H1 (cell line): Measurements from ENCODE around the gene NFIX. TPM values are rescaled to one million over a fixed set of nuclear protein-coding genes. Genes with fewer than 3 reads are reported as not detected.

ENCODE experiments used
- CTCF ChIA-PET: fragments of 300-600 bp; sonication (Branson Sonifier 250); formaldehyde crosslinking; loops from one replicate; lab custom pipeline; 2021; ENCODE audit not compliant: partially characterized antibody; lab: Charles Lee
- POLR2A ChIA-PET: fragments of 300-600 bp; sonication (Branson Sonifier 250); formaldehyde crosslinking; loops from one replicate; lab custom pipeline; 2021; ENCODE audit warnings: inconsistent platforms; ENCODE audit not compliant: partially characterized antibody; lab: Charles Lee
- DNase-seq, 2 experiments: peaks; one replicate each; pipeline versions ENCODE4 v3.0.0 to v3.0.0-alpha.2; 2010 to 2022; ENCODE audit warnings: low spot score in 2 of 2, low read depth in 1 of 2, mixed read lengths in 1 of 2
- FAIRE-seq: peaks from 2 replicates; lab custom pipeline; 2011; peaks lifted over from hg19 to GRCh38; lab: Jason Lieb, UNC
- H2AFZ ChIP-seq: 2 replicates; pipeline ENCODE4 v1.8.1; 2012; ENCODE audit warnings: low read length, inconsistent platforms
- H2AK5ac ChIP-seq: 2 replicates; pipeline ENCODE4 v1.6.1; 2013; ENCODE audit warnings: low read depth, low read length
- H2BK120ac ChIP-seq: replicated peaks from 2 replicates; pipeline ENCODE3; 2013; ENCODE audit warnings: low read depth, low read length, inconsistent platforms
- H2BK12ac ChIP-seq: 2 replicates; pipeline ENCODE4 v1.6.1; 2013; ENCODE audit warnings: low read depth, low read length
- H2BK15ac ChIP-seq: 2 replicates; pipeline ENCODE4 v1.6.1; 2013; ENCODE audit warnings: low read length
- H2BK20ac ChIP-seq: 2 replicates; pipeline ENCODE4 v1.6.1; 2013; ENCODE audit warnings: low read length
- H2BK5ac ChIP-seq: 2 replicates; pipeline ENCODE4 v1.6.1; 2013; ENCODE audit warnings: low read depth, low read length
- H3K14ac ChIP-seq: 2 replicates; pipeline ENCODE4 v1.6.1; 2013; ENCODE audit warnings: inconsistent platforms; ENCODE audit not compliant: insufficient read length
- H3K18ac ChIP-seq: 2 replicates; pipeline ENCODE4 v1.6.1; 2013; ENCODE audit warnings: low read length; ENCODE audit errors: extremely low read depth
- H3K23ac ChIP-seq: 2 replicates; pipeline ENCODE4 v1.6.1; 2013; ENCODE audit warnings: inconsistent platforms; ENCODE audit not compliant: insufficient read length
- H3K23me2 ChIP-seq: 2 replicates; pipeline ENCODE4 v1.6.1; 2013; ENCODE audit warnings: low read depth, low read length
- H3K27ac ChIP-seq: 2 replicates; pipeline ENCODE4 v1.6.1; 2011; ENCODE audit warnings: low read depth, low read length, inconsistent platforms
- H3K27me3 ChIP-seq, 4 experiments: replicated peaks in 1 of 4; 1 replicate in 1 of 4; 2 replicates in 3 of 4; pipeline versions ENCODE4 v1.6.1 to v1.8.1; 2011 to 2013; ENCODE audit warnings: low read length in 3 of 4, mild to moderate bottlenecking in 3 of 4, inconsistent platforms in 2 of 4, mixed read lengths in 2 of 4, moderate library complexity in 1 of 4; ENCODE audit not compliant: control insufficient read depth in 3 of 4, insufficient read depth in 3 of 4; ENCODE audit errors: extremely low read depth in 1 of 4
- H3K36me3 ChIP-seq, 4 experiments: 2 replicates each; pipeline versions ENCODE4 v1.6.1 to v1.8.1; 2011 to 2013; ENCODE audit warnings: mild to moderate bottlenecking in 4 of 4, low read length in 3 of 4, moderate library complexity in 2 of 4, control low read depth in 1 of 4, inconsistent platforms in 1 of 4; ENCODE audit not compliant: insufficient read depth in 4 of 4, control insufficient read depth in 2 of 4
- H3K4ac ChIP-seq: replicated peaks from 2 replicates; pipeline ENCODE3; 2013; ENCODE audit warnings: low read length, low read depth, mixed read lengths, inconsistent platforms; ENCODE audit not compliant: insufficient read length
- H3K4me1 ChIP-seq, 4 experiments: replicated peaks in 1 of 4; 1 replicate in 1 of 4; 2 replicates in 3 of 4; pipeline versions ENCODE4 v1.6.1 to v1.8.1; 2011 to 2013; ENCODE audit warnings: low read length in 3 of 4, inconsistent platforms in 2 of 4, mixed read lengths in 1 of 4; ENCODE audit not compliant: insufficient read depth in 4 of 4, control insufficient read depth in 3 of 4
- H3K4me2 ChIP-seq, 2 experiments: 2 replicates each; pipeline versions ENCODE4 v1.6.1 to v1.8.1; 2011 to 2013; ENCODE audit warnings: low read depth in 2 of 2, low read length in 2 of 2, control low read depth in 1 of 2, inconsistent platforms in 1 of 2, mild to moderate bottlenecking in 1 of 2; ENCODE audit not compliant: insufficient read depth in 1 of 2
- H3K4me3 ChIP-seq, 4 experiments: fragments of 200-600, 300-600 bp in 1 of 4; sonication (generic), shearing (Covaris generic), sonication (Bioruptor Twin) in 1 of 4; 2 replicates each; pipeline versions ENCODE4 v1.5.1 to v1.8.1; 2011 to 2016; ENCODE audit warnings: low read length in 4 of 4, low read depth in 3 of 4, control low read depth in 2 of 4, inconsistent platforms in 2 of 4, mild to moderate bottlenecking in 2 of 4, mixed read lengths in 1 of 4, moderate library complexity in 1 of 4; ENCODE audit not compliant: insufficient read depth in 2 of 4; ENCODE audit errors: extremely low read depth in 1 of 4
- H3K56ac ChIP-seq: replicated peaks from 2 replicates; pipeline ENCODE3; 2013; ENCODE audit warnings: low read depth, mild to moderate bottlenecking, mixed read lengths, low read length, inconsistent platforms; ENCODE audit not compliant: insufficient read length
- H3K79me1 ChIP-seq: 2 replicates; pipeline ENCODE4 v1.6.1; 2013; ENCODE audit warnings: low read depth, low read length, control low read depth
- H3K79me2 ChIP-seq, 2 experiments: 2 replicates each; pipeline versions ENCODE4 v1.6.1 to v1.8.1; 2012 to 2013; ENCODE audit warnings: low read length in 2 of 2, mild to moderate bottlenecking in 2 of 2, inconsistent platforms in 1 of 2; ENCODE audit not compliant: insufficient read depth in 2 of 2, control insufficient read depth in 1 of 2
- H3K9ac ChIP-seq, 4 experiments: replicated peaks in 1 of 4; 1 replicate in 1 of 4; 2 replicates in 3 of 4; pipeline versions ENCODE4 v1.6.1 to v1.8.1; 2011 to 2013; ENCODE audit warnings: low read depth in 3 of 4, low read length in 3 of 4, control low read depth in 2 of 4, mild to moderate bottlenecking in 2 of 4, moderate library complexity in 2 of 4, inconsistent platforms in 1 of 4; ENCODE audit errors: extremely low read depth in 1 of 4
- H3K9me3 ChIP-seq, 2 experiments: 2 replicates each; pipeline versions ENCODE4 v1.6.1 to v1.8.1; 2012 to 2013; ENCODE audit warnings: mild to moderate bottlenecking in 2 of 2, moderate library complexity in 2 of 2, control low read depth in 1 of 2, inconsistent platforms in 1 of 2, low read depth in 1 of 2, low read length in 1 of 2, mixed read lengths in 1 of 2; ENCODE audit not compliant: insufficient read depth in 2 of 2
- H4K20me1 ChIP-seq, 2 experiments: replicated peaks in 1 of 2; 2 replicates each; pipeline versions ENCODE3 to v1.8.1; 2011 to 2013; ENCODE audit warnings: inconsistent platforms in 2 of 2, low read length in 2 of 2, mild to moderate bottlenecking in 1 of 2; ENCODE audit not compliant: insufficient read depth in 2 of 2, control insufficient read depth in 1 of 2
- H4K5ac ChIP-seq: 2 replicates; pipeline ENCODE4 v1.6.1; 2013; ENCODE audit warnings: low read length, low read depth, mixed read lengths, inconsistent platforms; ENCODE audit not compliant: insufficient read length
- H4K8ac ChIP-seq: 2 replicates; pipeline ENCODE4 v1.8.0; 2013; ENCODE audit warnings: mild to moderate bottlenecking, moderate library complexity, low read length, inconsistent platforms; ENCODE audit not compliant: insufficient read depth; ENCODE audit errors: extremely low read depth
- H4K91ac ChIP-seq: replicated peaks from 2 replicates; pipeline ENCODE3; 2013; ENCODE audit warnings: low read length, mixed read lengths, inconsistent platforms; ENCODE audit not compliant: insufficient read length
- BCL11A ChIP-seq, 2 experiments: IDR thresholded peaks; one replicate each; pipeline ENCODE4 v1.6.1; 2011; ENCODE audit warnings: low read depth in 2 of 2, low read length in 2 of 2, mild to moderate bottlenecking in 2 of 2
- CTBP2 ChIP-seq: IDR thresholded peaks from 2 replicates; pipeline ENCODE4 v1.7.0; 2011; ENCODE audit warnings: borderline replicate concordance, mild to moderate bottlenecking, moderate library complexity, mixed read lengths, low read length; ENCODE audit not compliant: insufficient read depth, insufficient read length
- RFX5 ChIP-seq: IDR thresholded peaks from 2 replicates; pipeline ENCODE4 v1.6.1; 2011; ENCODE audit warnings: low read depth, low read length, improper control_type of control experiment, borderline replicate concordance
- SAP30 ChIP-seq: fragments of 300-600 bp; sonication (generic); IDR thresholded peaks from 2 replicates; pipeline ENCODE4 v1.7.1; 2012; ENCODE audit warnings: low read length, moderate library complexity, mild to moderate bottlenecking, inconsistent platforms; ENCODE audit not compliant: insufficient read depth, insufficient replicate concordance
- SP4 ChIP-seq: IDR thresholded peaks from 2 replicates; pipeline ENCODE4 v1.6.1; 2012; ENCODE audit warnings: low read length, inconsistent platforms
- TAF1 ChIP-seq: IDR thresholded peaks from 2 replicates; pipeline ENCODE4 v1.6.1; 2011; ENCODE audit warnings: mild to moderate bottlenecking, low read depth, low read length
- TCF12 ChIP-seq: IDR thresholded peaks from 2 replicates; pipeline ENCODE4 v1.6.1; 2011; ENCODE audit warnings: low read depth, mild to moderate bottlenecking, low read length
- TEAD4 ChIP-seq: IDR thresholded peaks from 2 replicates; pipeline ENCODE4 v1.6.1; 2012; ENCODE audit warnings: low read depth, low read length, inconsistent platforms, mixed read lengths
- WGBS, 2 experiments: shearing (Covaris generic) in 1 of 2; methylation state at CpG; one replicate each; pipeline versions ENCODE4 v1.1.6 to v1.1.7; 2013 to 2015; ENCODE audit warnings: low lambda C conversion rate in 2 of 2, mixed read lengths in 2 of 2, inconsistent platforms in 1 of 2, low coverage in 1 of 2, missing lambda C conversion rate in 1 of 2; ENCODE audit not compliant: insufficient replicate concordance in 2 of 2, insufficient coverage in 1 of 2, insufficient read length in 1 of 2; ENCODE audit errors: extremely low coverage in 1 of 2, missing lambda C conversion rate in 1 of 2; 5-methylcytosine and 5-hydroxymethylcytosine counted together
- polyA plus RNA-seq, 7 experiments: library from polyadenylated mRNA; depleted of rRNA in 3 of 7; stranded (reverse) in 5 of 7; unstranded in 2 of 7; fragments of >200 nt in 5 of 7; fragments of 200-250 nt in 2 of 7; gene quantifications; 1 replicate in 5 of 7; 2 replicates in 1 of 7; 4 replicates in 1 of 7; pipeline versions ENCODE4 v1.2.1 to v1.2.3, GENCODE V29; 2011 to 2013; ENCODE audit warnings: missing spikeins in 2 of 7, mixed read lengths in 2 of 7
- total RNA-seq: library from RNA; stranded (reverse); fragmentation: NEBNext Ultra II Directional; extraction: Animal tissue kit (Norgen Biotek cat#: 25700); gene quantifications from 2 replicates; pipeline ENCODE4 v1.2.1, GENCODE V29; 2021

NFIX gene
- total and polyA plus RNA-seq, 2 of the 8 experiments (the other 6 are each of a cell fraction or from before 2014, with no cell fraction given) = 0.03 to 0.20 TPM

DNA sequence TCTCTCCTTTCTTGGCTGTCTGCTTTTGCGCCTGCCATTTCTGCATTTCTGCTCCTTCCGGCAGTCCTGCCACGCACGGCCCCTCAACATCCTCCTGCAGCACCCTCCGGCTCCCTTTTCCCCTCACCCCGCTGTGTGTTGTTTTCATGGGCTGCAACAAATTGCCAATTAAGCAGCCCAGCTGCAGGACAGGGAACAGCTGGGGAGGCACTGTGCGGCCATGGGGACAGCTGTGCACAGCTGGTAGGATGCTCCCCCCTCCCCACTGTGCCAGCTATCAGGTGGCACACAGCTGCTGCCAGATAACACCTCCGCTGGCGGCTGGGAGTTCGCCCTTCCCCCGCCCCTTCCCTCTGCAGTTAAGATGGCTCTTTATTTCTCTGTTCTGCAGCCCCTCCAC is 82.0 kb downstream of the NFIX start:
- Histone ChIP-seq H2AFZ (no peak overlapping the region), H3K18ac (peak overlapping the region; percentile 60; the same call in 1 of the 2 replicates), H3K4me3 (peak overlapping the region in 1 of 4 experiments; percentile 13; a peak in 1 of 8 replicates), H2BK15ac (peak overlapping the region; percentile 61), H3K14ac (no peak overlapping the region), H3K4ac (no peak overlapping the region), H3K36me3 (no peaks in the 10 kb centered on the region), H3K79me1 (no peaks in the 10 kb centered on the region), H3K4me1 (peaks cover 9 to 34% (median 24%) of the 10 kb centered on the region in 4 experiments), H2BK20ac (no peak overlapping the region), H3K27me3 (peaks cover 0 to 18% (median 16%) of the 10 kb centered on the region in 4 experiments; a peak in 6 of 7 replicates), H3K9me3 (no peaks in the 10 kb centered on the region), H3K27ac (no peak overlapping the region), H4K91ac (peak overlapping the region; percentile 38), H4K8ac (no peak overlapping the region), H3K23me2 (0 out of 2 replicates have a peak, but pooled peaks cover 1% of the 10 kb centered on the region), H3K9ac (no peak overlapping the region), H2BK120ac (no peak overlapping the region), H4K20me1 (no peaks in the 10 kb centered on the region), H2BK5ac (peak overlapping the region; percentile 40; the same call in 1 of the 2 replicates), H2AK5ac (no peak overlapping the region), H3K23ac (no peak overlapping the region), H2BK12ac (0 out of 2 replicates have a peak overlapping the region, but pooled peaks have one; percentile 39), H3K4me2 (peak overlapping the region; percentile 49 to 53; a peak in 3 of 4 replicates), H3K79me2 (no peaks in the 10 kb centered on the region), H4K5ac (no peak overlapping the region), H3K56ac (no peak overlapping the region)
- no peak for TF ChIP-seq CTBP2
- no peak for TF ChIP-seq TEAD4
- no peak for TF ChIP-seq SP4
- no peak for TF ChIP-seq BCL11A (IDR thresholded peaks at IDR 0.05; ENCODE audit: low read depth in 2 of 2, low read length in 2 of 2)
- no peak for TF ChIP-seq RFX5
- no peak for TF ChIP-seq TAF1
- TF ChIP-seq TCF12 = 0 out of 2 replicates have a peak, but pooled peaks have one; percentile 48
- TF ChIP-seq SAP30 = no peak
- POLR2A ChIA-PET = interaction anchor here (0.7 to 2.5 kb wide), 6 partner anchors 14 to 123 kb away, joined by 3 to 7 read pairs (median 3); no protein-coding TSS in a partner anchor
- CTCF ChIA-PET = interaction anchor here (0.8 to 48.8 kb wide), 8 partner anchors 9 to 101 kb away, joined by 3 to 1145 read pairs (median 18); no protein-coding TSS in a partner anchor
- 64% methylated on average over 11 of the region's 11 CpGs; no CpG with 5 or more reads in 1 of the 2 experiments for WGBS, 2 experiments
- FAIRE-seq (no peak), DNase-seq (no peak)
